GM12873 (cell line): ENCODE results near the gene MEAK7.

Source experiments
- TF ChIP-seq, protein P1 (sequence below): IDR thresholded peaks from 2 replicates; pipeline ENCODE4 v1.5.1; 2012; ENCODE audit warnings: low read depth, mild to moderate bottlenecking, moderate library complexity, low read length, control low read depth; ENCODE audit not compliant: insufficient read depth; ENCODE audit errors: missing control alignments

The MEAK7 gene

DNA sequence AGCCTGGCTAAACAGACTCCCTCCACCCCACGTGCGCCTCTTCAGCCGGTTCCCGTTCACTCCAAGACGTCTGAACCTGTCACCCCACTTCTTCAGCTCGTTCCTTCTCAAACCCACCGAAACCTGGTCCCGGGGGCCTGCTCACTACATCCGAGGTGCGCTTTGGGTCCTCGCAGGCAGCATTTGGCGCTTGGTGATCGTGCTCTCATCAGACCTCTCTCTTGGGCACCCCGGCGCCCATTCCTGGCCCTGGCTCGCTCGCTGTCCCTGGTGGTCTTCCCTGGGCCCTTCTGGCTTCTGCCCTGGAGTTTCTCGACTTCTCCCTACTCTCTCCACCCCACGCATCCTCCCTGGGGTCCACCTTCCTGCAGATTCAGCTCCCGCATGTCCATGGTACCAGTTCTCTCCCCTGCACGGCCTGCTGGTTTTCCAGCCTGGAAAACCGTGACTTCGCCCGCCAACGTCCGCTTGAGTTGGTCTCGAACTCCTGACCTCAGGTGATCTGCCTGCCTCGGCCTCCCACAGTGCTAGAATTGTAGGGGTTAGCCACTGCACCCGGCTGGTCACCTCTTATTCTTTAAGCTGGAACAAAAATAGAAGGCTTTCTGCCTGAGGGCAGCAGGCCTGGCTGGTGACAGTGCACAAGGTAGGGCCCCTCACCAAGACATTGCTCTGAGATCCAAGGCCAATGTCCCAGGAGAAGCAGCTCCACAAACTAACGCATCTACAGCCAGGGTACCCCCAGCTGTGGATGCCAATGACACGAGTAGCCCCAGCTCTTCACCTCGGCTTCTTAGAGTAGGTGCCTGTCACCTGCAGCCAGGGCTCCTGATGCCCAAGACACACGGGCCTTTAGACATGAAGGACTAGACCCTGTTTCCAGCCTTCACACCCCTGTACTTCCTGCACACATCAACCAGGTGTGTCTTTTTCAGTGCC, 1.1 kb upstream of the MEAK7 start:
- TF ChIP-seq, protein P1, sequence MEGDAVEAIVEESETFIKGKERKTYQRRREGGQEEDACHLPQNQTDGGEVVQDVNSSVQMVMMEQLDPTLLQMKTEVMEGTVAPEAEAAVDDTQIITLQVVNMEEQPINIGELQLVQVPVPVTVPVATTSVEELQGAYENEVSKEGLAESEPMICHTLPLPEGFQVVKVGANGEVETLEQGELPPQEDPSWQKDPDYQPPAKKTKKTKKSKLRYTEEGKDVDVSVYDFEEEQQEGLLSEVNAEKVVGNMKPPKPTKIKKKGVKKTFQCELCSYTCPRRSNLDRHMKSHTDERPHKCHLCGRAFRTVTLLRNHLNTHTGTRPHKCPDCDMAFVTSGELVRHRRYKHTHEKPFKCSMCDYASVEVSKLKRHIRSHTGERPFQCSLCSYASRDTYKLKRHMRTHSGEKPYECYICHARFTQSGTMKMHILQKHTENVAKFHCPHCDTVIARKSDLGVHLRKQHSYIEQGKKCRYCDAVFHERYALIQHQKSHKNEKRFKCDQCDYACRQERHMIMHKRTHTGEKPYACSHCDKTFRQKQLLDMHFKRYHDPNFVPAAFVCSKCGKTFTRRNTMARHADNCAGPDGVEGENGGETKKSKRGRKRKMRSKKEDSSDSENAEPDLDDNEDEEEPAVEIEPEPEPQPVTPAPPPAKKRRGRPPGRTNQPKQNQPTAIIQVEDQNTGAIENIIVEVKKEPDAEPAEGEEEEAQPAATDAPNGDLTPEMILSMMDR = no peak

DNA sequence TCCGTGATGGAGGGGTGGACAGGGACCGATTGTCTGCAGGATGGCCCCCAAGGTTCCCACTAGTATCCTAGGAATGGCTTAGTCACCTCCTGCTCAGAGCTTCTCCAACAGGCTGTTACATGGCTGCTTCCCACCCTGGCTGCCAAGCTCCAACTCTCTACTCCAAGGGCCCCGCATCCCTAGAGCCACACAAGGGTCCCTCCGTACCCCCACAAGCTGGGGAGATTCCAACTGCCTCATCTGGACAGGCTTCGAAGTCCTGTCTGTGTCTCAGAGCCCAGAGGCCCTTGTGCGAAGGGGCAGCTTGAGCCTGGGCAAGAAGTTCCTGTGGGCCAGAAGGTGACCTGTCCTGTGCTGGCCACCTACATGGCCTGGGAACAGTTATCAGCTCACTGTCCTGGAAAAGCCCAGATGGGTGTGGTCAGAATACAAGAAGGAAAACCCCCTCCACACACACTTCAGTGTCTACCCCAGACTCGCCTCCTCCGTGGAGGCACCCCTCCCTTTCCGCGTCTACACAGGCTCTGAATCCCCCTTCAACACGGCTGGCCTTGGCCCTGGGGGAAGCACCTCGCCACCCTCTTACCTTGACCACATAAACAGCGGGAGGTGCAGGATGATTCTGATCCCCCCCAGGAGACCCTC, 586 bp downstream of the MEAK7 start:
- TF ChIP-seq, protein P1 = no peak

DNA sequence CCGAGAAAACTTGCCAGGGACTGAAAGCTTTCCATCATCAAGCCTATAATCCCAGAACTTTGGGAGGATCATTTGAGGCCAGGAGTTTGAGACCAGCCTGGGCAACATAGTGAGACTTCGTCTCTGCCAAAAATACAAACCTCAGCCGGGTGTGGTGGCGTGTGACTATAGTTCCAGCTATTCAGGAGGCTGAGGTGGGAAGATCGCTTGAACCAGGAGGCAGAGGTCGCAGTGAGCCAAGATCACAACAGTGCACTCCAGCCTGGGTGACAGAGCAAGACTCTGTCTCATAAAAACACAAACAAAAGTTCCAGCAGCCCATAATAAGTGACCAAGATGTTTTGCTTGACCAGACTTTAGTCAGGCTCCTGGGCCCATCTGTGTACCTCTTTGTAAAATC, 1.9 kb downstream of the MEAK7 start:
- TF ChIP-seq, protein P1 = no peak

DNA sequence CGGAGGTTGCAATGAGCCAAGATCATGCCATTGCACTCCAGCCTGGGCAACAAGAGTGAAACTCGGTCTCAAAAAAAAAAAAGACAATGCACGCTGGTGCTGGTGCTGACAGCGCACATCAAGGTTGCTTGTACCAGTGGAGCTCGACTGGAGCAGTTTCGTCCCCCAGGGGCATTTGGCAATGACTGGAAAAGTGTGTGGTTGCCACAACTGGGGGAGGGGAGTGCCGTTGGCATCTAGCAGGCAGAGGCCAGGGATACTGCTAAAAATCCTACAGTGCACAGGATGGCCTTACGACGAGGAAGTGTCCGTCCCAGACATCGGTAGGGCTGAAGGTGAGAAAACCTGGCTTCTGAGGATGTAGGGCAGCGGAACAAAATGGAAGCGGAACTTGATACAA, 2.4 kb downstream of the MEAK7 start:
- TF ChIP-seq, protein P1 = no peak

DNA sequence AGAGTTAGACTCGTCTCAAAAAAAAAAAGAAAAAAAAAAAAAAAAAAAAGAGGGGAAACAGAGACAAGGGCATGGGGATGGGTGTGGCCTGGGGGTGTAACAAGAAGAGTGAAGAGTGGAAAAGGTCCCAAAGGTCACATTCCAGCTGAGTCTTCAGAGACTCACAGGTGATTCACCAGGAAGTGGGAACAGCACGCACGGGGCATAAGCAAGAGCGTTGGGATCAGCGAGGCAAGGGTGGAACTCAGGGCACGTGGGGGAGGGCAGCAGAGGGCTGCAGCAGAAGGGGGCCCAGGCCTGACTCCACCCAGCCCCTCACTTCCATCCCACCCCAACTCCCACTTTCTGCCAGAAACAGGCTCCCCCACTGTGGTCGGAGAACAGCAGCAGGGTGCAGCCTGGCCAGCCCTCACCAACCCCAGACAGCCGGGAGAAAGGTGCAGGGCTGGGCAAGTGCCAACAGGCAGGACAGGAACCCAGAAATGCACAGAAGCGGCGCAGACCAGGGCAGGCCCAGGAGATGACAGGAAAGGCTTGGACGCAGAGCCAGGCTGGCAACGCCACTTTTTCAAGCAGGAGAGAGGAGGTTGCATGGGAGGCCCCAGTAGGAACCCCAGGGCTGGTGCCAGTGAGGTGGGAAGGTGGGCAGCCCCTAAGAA, 3.3 kb downstream of the MEAK7 start:
- TF ChIP-seq, protein P1 = no peak

DNA sequence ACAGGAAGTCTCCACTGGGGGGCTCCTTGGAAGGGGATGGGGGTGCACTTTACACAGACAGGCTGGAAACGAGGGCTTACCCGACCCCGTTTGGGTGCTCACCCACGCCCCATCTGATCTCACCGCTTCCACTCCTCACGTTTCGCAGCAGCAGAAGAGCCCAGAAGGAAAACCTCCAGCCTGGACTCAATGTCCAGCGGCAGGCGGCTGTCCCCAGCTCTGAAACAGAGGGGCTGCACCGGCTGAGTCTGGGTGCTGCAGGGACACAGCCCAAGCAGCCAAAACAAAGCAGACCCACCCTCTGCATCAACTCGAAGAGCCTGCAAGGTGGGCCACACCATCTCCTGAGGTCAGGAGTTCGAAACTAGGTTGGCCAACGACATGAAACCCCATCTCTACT, 3.9 kb downstream of the MEAK7 start:
- TF ChIP-seq, protein P1 = no peak

DNA sequence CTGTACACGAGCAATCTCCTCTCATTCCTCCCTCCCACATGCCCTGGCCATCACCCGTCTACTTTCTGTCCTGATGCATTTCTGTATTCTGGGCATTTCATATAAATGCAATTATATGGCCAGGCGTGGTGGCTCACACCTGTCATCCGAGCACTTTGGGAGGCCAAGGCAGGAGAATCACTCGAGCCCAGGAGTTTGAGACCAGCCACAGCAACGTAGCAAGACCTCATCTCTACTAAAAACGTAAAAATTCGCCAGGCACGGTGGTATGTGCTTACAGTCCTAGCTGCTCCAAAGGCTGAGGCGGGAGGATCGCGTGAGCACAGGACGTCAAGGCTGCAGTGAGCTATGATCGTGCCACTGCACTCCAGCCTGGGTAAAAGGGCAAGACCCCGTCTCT, 4.8 kb downstream of the MEAK7 start:
- TF ChIP-seq, protein P1 = no peak
